GM18867 (cell line): ENCODE measurements around the gene PLAC1.

ENCODE experiments used
- ATAC-seq: cut with Tn5 transposase; IDR thresholded peaks from one replicate; pipeline ENCODE4 v1.9.1; 2021; ENCODE audit warnings: mild to moderate bottlenecking, moderate library complexity; ENCODE audit not compliant: unreplicated experiment

The PLAC1 gene

GRCh38 chrX:134544513-134545151 lies 113.6 kb downstream of the PLAC1 start:
- no peak for ATAC-seq

- ATAC-seq: no peak
These were observed 114.1 kb downstream of the PLAC1 start for GRCh38 chrX:134544135-134544512.

- ATAC-seq: no peak
These were observed 115.0 kb downstream of the PLAC1 start for GRCh38 chrX:134543288-134543687.

GRCh38 chrX:134542485-134542884 lies 115.8 kb downstream of the PLAC1 start:
- ATAC-seq: no peak

- no peak for ATAC-seq
These were observed 116.4 kb downstream of the PLAC1 start for GRCh38 chrX:134541906-134542305.

- no peak for ATAC-seq
These were observed 120.0 kb downstream of the PLAC1 start for GRCh38 chrX:134538316-134538715.

GRCh38 chrX:134537179-134537955 lies 120.9 kb downstream of the PLAC1 start:
- ATAC-seq: no peak

GRCh38 chrX:134533952-134534351 lies 124.3 kb downstream of the PLAC1 start:
- no peak for ATAC-seq

GRCh38 chrX:134533352-134533751 lies 124.9 kb downstream of the PLAC1 start:
- ATAC-seq: no peak

- no peak for ATAC-seq
These were observed 127.4 kb downstream of the PLAC1 start for GRCh38 chrX:134530845-134531244.

- peak; percentile 16 for ATAC-seq
These were observed 128.8 kb downstream of the PLAC1 start for GRCh38 chrX:134529481-134529880.

GRCh38 chrX:134528960-134529359 lies 129.3 kb downstream of the PLAC1 start:
- peak; percentile 85 for ATAC-seq

- no peak for ATAC-seq
These were observed 131.9 kb downstream of the PLAC1 start for GRCh38 chrX:134526399-134526798.

- ATAC-seq: no peak
These were observed 133.0 kb downstream of the PLAC1 start for GRCh38 chrX:134525086-134525792.

GRCh38 chrX:134524181-134524580 lies 134.1 kb downstream of the PLAC1 start:
- no peak for ATAC-seq

- ATAC-seq: no peak
These were observed 137.3 kb downstream of the PLAC1 start for GRCh38 chrX:134520860-134521390.
